GM12873 (cell line): Measurements from ENCODE around the gene ITGA7.
A peak's percentile ranks its signal among the peaks of the same experiment; 100 is the strongest.

Source experiments
- CTCF ChIP-seq: IDR thresholded peaks from 2 replicates; pipeline ENCODE4 v1.5.1; 2012; ENCODE audit warnings: low read depth, mild to moderate bottlenecking, moderate library complexity, low read length, control low read depth; ENCODE audit not compliant: insufficient read depth; ENCODE audit errors: missing control alignments

Gene ITGA7

GRCh38 chr12:55685671-55686070 lies 22.0 kb downstream of the ITGA7 start:
- TF ChIP-seq CTCF, result no peak

- TF ChIP-seq CTCF, result no peak
Measured at GRCh38 chr12:55684761-55685370, 22.8 kb downstream of the ITGA7 start.

GRCh38 chr12:55683676-55684075 lies 24.0 kb downstream of the ITGA7 start:
- no peak for TF ChIP-seq CTCF

- no peak for TF ChIP-seq CTCF
Measured at GRCh38 chr12:55682087-55682796, 25.5 kb downstream of the ITGA7 start.

- peak; percentile 41 for TF ChIP-seq CTCF
Measured at GRCh38 chr12:55681142-55682077, 26.3 kb downstream of the ITGA7 start.

- no peak for TF ChIP-seq CTCF
Measured at GRCh38 chr12:55679691-55680090, 28.0 kb downstream of the ITGA7 start.

GRCh38 chr12:55676707-55677106 lies 31.0 kb downstream of the ITGA7 start:
- no peak for TF ChIP-seq CTCF
